PC-9 (cell line): ENCODE results near the gene PLEKHG2. TPM values are rescaled to one million over a fixed set of nuclear protein-coding genes. Genes with fewer than 3 reads are reported as not detected.

ENCODE experiments used
- BruUV-seq: library from RNA; stranded (reverse); fragments of 400-500 nt; replicated peaks from 2 replicates; lab custom pipeline; 2021; lab: Mats Ljungman, UMichigan
- CTCF ChIA-PET: fragments of 300-600 bp; sonication (Branson Sonifier 250); formaldehyde crosslinking; loops from one replicate; lab custom pipeline; 2022; ENCODE audit warnings: antibody characterized with exemption; lab: Charles Lee
- POLR2A ChIA-PET: fragments of 300-600 bp; sonication (Branson Sonifier 250); formaldehyde crosslinking; loops from one replicate; lab custom pipeline; 2022; ENCODE audit warnings: antibody characterized with exemption; ENCODE audit not compliant: unreplicated experiment; lab: Charles Lee
- DNase-seq, 2 experiments: peaks; one replicate each; pipeline versions ENCODE4 v3.0.0 to v3.0.0-alpha.2; 2015 to 2022; ENCODE audit warnings: mixed read lengths in 1 of 2
- H2AFZ ChIP-seq: fragments of 200-600 bp; sonication (generic); 2 replicates; pipeline ENCODE4 v1.8.1; 2017; ENCODE audit warnings: antibody characterized with exemption
- H3F3A ChIP-seq: fragments of 200-600 bp; sonication (generic); 2 replicates; pipeline ENCODE4 v1.8.1; 2017; ENCODE audit warnings: antibody characterized with exemption, mild to moderate bottlenecking, low read depth; ENCODE audit not compliant: insufficient read depth
- H3K27ac ChIP-seq: fragments of 200-600 bp; sonication (generic); 2 replicates; pipeline ENCODE4 v1.6.1; 2016; ENCODE audit warnings: mixed run types
- H3K27me3 ChIP-seq: fragments of 200-600 bp; sonication (generic); 2 replicates; pipeline ENCODE4 v1.6.1; 2016; ENCODE audit warnings: low read depth, mixed run types; ENCODE audit not compliant: insufficient read depth
- H3K36me3 ChIP-seq: fragments of 200-600 bp; sonication (generic); 2 replicates; pipeline ENCODE4 v1.6.1; 2016; ENCODE audit warnings: low read depth, mixed run types
- H3K4me1 ChIP-seq: fragments of 200-600 bp; sonication (generic); replicated peaks from 2 replicates; pipeline ENCODE4 v1.6.1; 2016; ENCODE audit warnings: mixed run types; ENCODE audit not compliant: insufficient read depth
- H3K4me2 ChIP-seq: fragments of 200-600 bp; sonication (generic); 2 replicates; pipeline ENCODE4 v1.6.1; 2017; ENCODE audit warnings: mixed run types
- H3K4me3 ChIP-seq: fragments of 200-600 bp; sonication (generic); 2 replicates; pipeline ENCODE4 v1.6.1; 2016; ENCODE audit warnings: mixed run types
- H3K79me2 ChIP-seq: fragments of 200-600 bp; sonication (generic); 2 replicates; pipeline ENCODE4 v1.6.1; 2017; ENCODE audit warnings: low read depth, mixed run types
- H3K9me2 ChIP-seq: fragments of 200-600 bp; sonication (generic); 2 replicates; pipeline ENCODE4 v1.8.1; 2017; ENCODE audit warnings: mild to moderate bottlenecking; ENCODE audit not compliant: insufficient read depth
- H3K9me3 ChIP-seq: fragments of 200-600 bp; sonication (generic); 2 replicates; pipeline ENCODE4 v1.8.1; 2016; ENCODE audit warnings: low read depth; ENCODE audit not compliant: insufficient read depth
- H4K20me1 ChIP-seq: fragments of 200-600 bp; sonication (generic); 2 replicates; pipeline ENCODE4 v1.8.1; 2017; ENCODE audit not compliant: insufficient read depth
- EZH2 ChIP-seq: fragments of 200-600 bp; sonication (generic); IDR thresholded peaks from 2 replicates; pipeline ENCODE4 v1.8.0; 2017; ENCODE audit warnings: antibody characterized with exemption, low read depth
- intact Hi-C: fragments of 100-400 bp; cut with micrococcal nuclease; formaldehyde crosslinking; loops from one replicate; pipeline ENCODE4 v1.10.0; 2022; ENCODE audit not compliant: unreplicated experiment
- total RNA-seq: library from RNA; stranded (reverse); gene quantifications from 2 replicates; pipeline ENCODE4 v1.2.3, GENCODE V29; 2021
- TF ChIP-seq, protein P1 (sequence below): fragments of 200-600 bp; sonication (generic); conservative IDR thresholded peaks from 2 replicates; pipeline ENCODE4 v1.6.1; 2017; ENCODE audit warnings: mixed run types, antibody characterized with exemption, mild to moderate bottlenecking, moderate library complexity

PLEKHG2 gene
- total RNA-seq, 1 experiment from 2014 or later = 26.1 TPM

DNA sequence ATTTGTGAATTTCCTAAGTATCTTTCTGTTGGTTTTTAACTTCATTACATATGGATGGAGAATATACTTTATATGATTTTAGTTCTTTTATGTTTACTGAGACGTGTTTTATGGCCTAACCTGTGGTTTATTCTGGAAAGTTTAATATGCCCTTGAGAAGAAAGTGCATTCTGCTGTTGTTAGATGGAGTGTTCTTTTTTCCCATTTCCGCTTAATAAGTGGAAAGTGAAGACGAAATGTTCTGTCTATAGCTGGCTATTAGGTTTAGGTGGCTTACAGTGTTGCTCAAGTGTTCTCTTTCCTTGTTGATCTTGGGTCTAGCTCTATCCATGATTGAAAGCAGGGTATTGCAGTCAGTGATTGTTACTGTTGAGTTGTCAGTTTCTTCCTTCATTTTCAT lies 50.9 kb downstream of the PLEKHG2 start:
- BruUV-seq = no TSS peak
- H3K4me2 ChIP-seq = no peak overlapping the region
- intact Hi-C loops = no loop called here
- H3K9me3 ChIP-seq = no peaks in the 10 kb centered on the region
- DNase-seq = no peak
- peaks cover 20% of the 10 kb centered on the region; the same call in 1 of the 2 replicates for H3K36me3 ChIP-seq
- H3K27ac ChIP-seq = no peak overlapping the region
- H3K4me1 ChIP-seq = no peaks in the 10 kb centered on the region
- no peaks in the 10 kb centered on the region for H3K79me2 ChIP-seq
- H2AFZ ChIP-seq = no peak overlapping the region
- peaks cover 3% of the 10 kb centered on the region; the same call in 1 of the 2 replicates for H3F3A ChIP-seq
- POLR2A ChIA-PET = no interaction called here
- no peaks in the 10 kb centered on the region for H3K27me3 ChIP-seq
- H3K9me2 ChIP-seq = no peaks in the 10 kb centered on the region
- H3K4me3 ChIP-seq = no peak overlapping the region
- TF ChIP-seq, protein P1, sequence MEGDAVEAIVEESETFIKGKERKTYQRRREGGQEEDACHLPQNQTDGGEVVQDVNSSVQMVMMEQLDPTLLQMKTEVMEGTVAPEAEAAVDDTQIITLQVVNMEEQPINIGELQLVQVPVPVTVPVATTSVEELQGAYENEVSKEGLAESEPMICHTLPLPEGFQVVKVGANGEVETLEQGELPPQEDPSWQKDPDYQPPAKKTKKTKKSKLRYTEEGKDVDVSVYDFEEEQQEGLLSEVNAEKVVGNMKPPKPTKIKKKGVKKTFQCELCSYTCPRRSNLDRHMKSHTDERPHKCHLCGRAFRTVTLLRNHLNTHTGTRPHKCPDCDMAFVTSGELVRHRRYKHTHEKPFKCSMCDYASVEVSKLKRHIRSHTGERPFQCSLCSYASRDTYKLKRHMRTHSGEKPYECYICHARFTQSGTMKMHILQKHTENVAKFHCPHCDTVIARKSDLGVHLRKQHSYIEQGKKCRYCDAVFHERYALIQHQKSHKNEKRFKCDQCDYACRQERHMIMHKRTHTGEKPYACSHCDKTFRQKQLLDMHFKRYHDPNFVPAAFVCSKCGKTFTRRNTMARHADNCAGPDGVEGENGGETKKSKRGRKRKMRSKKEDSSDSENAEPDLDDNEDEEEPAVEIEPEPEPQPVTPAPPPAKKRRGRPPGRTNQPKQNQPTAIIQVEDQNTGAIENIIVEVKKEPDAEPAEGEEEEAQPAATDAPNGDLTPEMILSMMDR = no peak
- TF ChIP-seq EZH2 = no peak
- CTCF ChIA-PET = no interaction called here
- peaks cover under 1% of the 10 kb centered on the region; the same call in 1 of the 2 replicates for H4K20me1 ChIP-seq

DNA sequence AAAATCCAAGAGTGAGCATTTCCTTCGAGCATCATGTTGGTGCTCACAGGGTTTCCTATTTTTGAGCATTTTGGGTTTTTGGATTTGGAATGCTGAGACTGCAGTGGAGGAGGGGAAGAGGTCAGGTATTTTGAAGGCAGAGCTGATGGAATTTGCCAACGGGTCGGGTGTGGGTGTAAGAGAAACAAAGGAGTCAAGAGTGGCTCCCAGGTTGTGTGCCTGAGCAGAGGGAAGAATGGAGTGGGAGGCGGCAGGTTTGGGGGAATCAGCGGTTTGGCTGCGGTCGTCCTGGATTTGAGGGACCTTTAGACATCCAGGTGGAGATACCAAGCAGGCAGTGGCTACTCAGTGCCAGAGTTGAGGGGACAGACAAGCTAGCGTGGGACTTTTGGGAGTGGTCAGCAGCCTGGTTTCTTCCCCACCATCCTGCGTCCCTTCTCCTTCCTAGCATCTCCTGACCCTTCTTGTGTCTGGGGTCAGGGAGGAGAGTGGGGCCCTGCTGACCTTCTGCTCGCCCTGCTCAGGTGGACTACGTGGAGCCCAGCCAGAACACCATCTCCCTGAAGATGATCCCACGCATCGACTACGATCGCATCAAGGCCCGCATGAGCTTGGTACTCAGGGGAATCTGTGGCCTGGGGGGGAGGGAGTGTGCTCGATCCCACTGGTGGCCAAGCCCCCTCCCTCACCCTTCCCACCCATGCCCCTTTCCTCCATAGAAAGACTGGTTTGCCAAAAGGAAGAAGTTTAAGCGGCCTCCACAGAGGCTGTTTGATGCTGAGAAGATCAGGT lies 53.7 kb downstream of the PLEKHG2 start:
- Histone ChIP-seq H2AFZ (no peak overlapping the region), H3K9me2 (no peaks in the 10 kb centered on the region), H3K4me2 (no peak overlapping the region), H3F3A (peaks cover 3% of the 10 kb centered on the region; the same call in 1 of the 2 replicates), H3K27ac (no peak overlapping the region), H3K4me1 (no peaks in the 10 kb centered on the region), H3K9me3 (no peaks in the 10 kb centered on the region), H3K79me2 (no peaks in the 10 kb centered on the region), H4K20me1 (peaks cover 3% of the 10 kb centered on the region; the same call in 1 of the 2 replicates), H3K4me3 (no peak overlapping the region), H3K36me3 (peaks cover 16% of the 10 kb centered on the region; the same call in 1 of the 2 replicates), H3K27me3 (no peaks in the 10 kb centered on the region)
- no peak for TF ChIP-seq EZH2
- TF ChIP-seq, protein P1 = no peak
- BruUV-seq = no TSS peak
- CTCF ChIA-PET = interaction anchor here (0.6 kb wide), 1 partner anchor 67 kb away, joined by 6 read pairs; the partner anchor contains the start of gene EID2B
- POLR2A ChIA-PET = no interaction called here
- no peak for DNase-seq
- intact Hi-C loops = no loop called here

DNA sequence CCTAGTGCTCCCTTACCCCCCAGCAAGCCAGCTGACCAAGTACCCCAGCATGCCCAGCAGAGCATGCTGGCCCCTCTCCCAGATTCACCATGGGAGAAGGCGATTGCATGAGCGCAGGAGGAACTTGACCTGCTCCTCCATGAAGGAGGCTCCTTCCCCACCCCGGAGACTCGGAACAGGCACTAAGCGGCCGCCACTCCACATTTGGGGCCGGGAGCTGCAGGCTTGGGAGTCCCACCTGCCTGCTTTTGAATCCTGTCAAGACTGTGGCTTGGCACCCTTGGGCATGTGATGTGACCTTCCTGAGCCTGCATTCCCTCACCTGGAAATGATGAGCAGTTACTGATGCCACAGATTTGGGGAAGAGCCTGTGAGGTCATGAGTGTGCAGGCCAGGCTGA lies 55.5 kb downstream of the PLEKHG2 start:
- DNase-seq = no peak
- CTCF ChIA-PET = no interaction called here
- intact Hi-C loops = no loop called here

More for the DNA sequence above, 55.5 kb downstream of the PLEKHG2 start:
- Histone ChIP-seq H3K27me3 (no peaks in the 10 kb centered on the region), H3F3A (peaks cover 3% of the 10 kb centered on the region; the same call in 1 of the 2 replicates), H4K20me1 (peaks cover 3% of the 10 kb centered on the region; the same call in 1 of the 2 replicates), H3K9me2 (no peaks in the 10 kb centered on the region), H3K36me3 (peaks cover 19% of the 10 kb centered on the region; the same call in 1 of the 2 replicates), H3K79me2 (no peaks in the 10 kb centered on the region), H3K4me2 (no peak overlapping the region), H3K27ac (no peak overlapping the region), H2AFZ (no peak overlapping the region), H3K4me1 (no peaks in the 10 kb centered on the region), H3K9me3 (no peaks in the 10 kb centered on the region), H3K4me3 (no peak overlapping the region)
- no TSS peak for BruUV-seq
- POLR2A ChIA-PET = no interaction called here
- TF ChIP-seq, protein P1 = no peak
- no peak for TF ChIP-seq EZH2
